GM23338 (cell line): ENCODE results near the gene TTC38. TPM values are rescaled to one million over a fixed set of nuclear protein-coding genes. Genes with fewer than 3 reads are reported as not detected.

Experiments used
- ATAC-seq: fragments of 200-7000 bp; cut with Tn5 transposase; 3 replicates; pipeline ENCODE4 v1.9.1; 2020
- DNase-seq: peaks from one replicate; pipeline ENCODE4 v3.0.0-alpha.2; 2015; ENCODE audit warnings: low spot score
- H2AFZ ChIP-seq: fragments of 200-600 bp; sonication (generic); 2 replicates; pipeline ENCODE4 v1.8.0; 2016; ENCODE audit warnings: antibody characterized with exemption, mild to moderate bottlenecking, moderate library complexity
- H3F3A ChIP-seq: fragments of 200-600 bp; sonication (generic); replicated peaks from 2 replicates; pipeline ENCODE4 v1.8.0; 2017; ENCODE audit warnings: antibody characterized with exemption, mixed run types, low read depth
- H3K27ac ChIP-seq: fragments of 200-600 bp; sonication (generic); 2 replicates; pipeline ENCODE4 v1.6.1; 2016; ENCODE audit warnings: low read depth
- H3K27me3 ChIP-seq: fragments of 200-600 bp; sonication (generic); 2 replicates; pipeline ENCODE4 v1.8.0; 2016; ENCODE audit warnings: mild to moderate bottlenecking, mixed run types, moderate library complexity; ENCODE audit not compliant: insufficient read depth
- H3K36me3 ChIP-seq: fragments of 200-600 bp; sonication (generic); 2 replicates; pipeline ENCODE4 v1.8.0; 2016; ENCODE audit warnings: mild to moderate bottlenecking; ENCODE audit not compliant: insufficient read depth
- H3K4me1 ChIP-seq: fragments of 200-600 bp; sonication (generic); 2 replicates; pipeline ENCODE4 v1.8.0; 2016; ENCODE audit warnings: mild to moderate bottlenecking, moderate library complexity; ENCODE audit not compliant: insufficient read depth
- H3K4me2 ChIP-seq: fragments of 200-600 bp; sonication (generic); 2 replicates; pipeline ENCODE4 v1.7.1; 2017; ENCODE audit warnings: mixed run types
- H3K4me3 ChIP-seq: fragments of 200-600 bp; sonication (generic); 2 replicates; pipeline ENCODE4 v1.6.1; 2016; ENCODE audit warnings: mixed run types
- H3K79me2 ChIP-seq: fragments of 200-600 bp; sonication (generic); replicated peaks from 2 replicates; pipeline ENCODE4 v1.8.0; 2017; ENCODE audit warnings: mild to moderate bottlenecking; ENCODE audit not compliant: insufficient read depth
- H3K9me2 ChIP-seq: fragments of 200-600 bp; sonication (generic); 2 replicates; pipeline ENCODE4 v1.8.0; 2017; ENCODE audit not compliant: insufficient read depth
- H4K20me1 ChIP-seq: fragments of 200-600 bp; sonication (generic); replicated peaks from 2 replicates; pipeline ENCODE4 v1.8.0; 2017; ENCODE audit warnings: mild to moderate bottlenecking; ENCODE audit not compliant: insufficient read depth
- H3K27ac Mint-ChIP-seq: 2 replicates; pipeline ENCODE4 v1.8.0; 2020; ENCODE audit warnings: inconsistent platforms, mild to moderate bottlenecking, moderate library complexity, mixed read lengths
- H3K27me3 Mint-ChIP-seq: 3 replicates; pipeline ENCODE4 v1.8.0; 2022; ENCODE audit warnings: low read depth, mild to moderate bottlenecking, moderate library complexity, mixed read lengths, inconsistent platforms; ENCODE audit not compliant: insufficient read depth, poor library complexity
- H3K36me3 Mint-ChIP-seq: 3 replicates; pipeline ENCODE4 v1.8.0; 2021; ENCODE audit warnings: low read depth, mild to moderate bottlenecking, inconsistent platforms, moderate library complexity, mixed read lengths
- H3K4me1 Mint-ChIP-seq: 3 replicates; pipeline ENCODE4 v1.8.0; 2020; ENCODE audit warnings: mild to moderate bottlenecking, inconsistent platforms, mixed read lengths
- H3K4me3 Mint-ChIP-seq: 3 replicates; pipeline ENCODE4 v1.8.0; 2021; ENCODE audit warnings: moderate library complexity, mild to moderate bottlenecking, inconsistent platforms, mixed read lengths
- H3K9me3 Mint-ChIP-seq: 3 replicates; pipeline ENCODE4 v1.8.0; 2020; ENCODE audit warnings: moderate library complexity, mild to moderate bottlenecking, inconsistent platforms, mixed read lengths
- ETS1 ChIP-seq: IDR thresholded peaks from 2 replicates; pipeline ENCODE4 v1.6.1; 2016; ENCODE audit warnings: antibody characterized with exemption
- EZH2phosphoT487 ChIP-seq: fragments of 200-600 bp; sonication (generic); IDR thresholded peaks from one replicate; pipeline ENCODE4 v1.8.1; 2018; ENCODE audit warnings: antibody characterized with exemption; ENCODE audit not compliant: unreplicated experiment
- NANOG ChIP-seq: IDR thresholded peaks from 2 replicates; pipeline ENCODE4 v1.6.1; 2016; ENCODE audit warnings: antibody characterized with exemption, borderline replicate concordance
- POLR2AphosphoS5 ChIP-seq: IDR thresholded peaks from 2 replicates; pipeline ENCODE4 v1.6.1; 2016; ENCODE audit warnings: antibody characterized with exemption, low read depth
- REST ChIP-seq: IDR thresholded peaks from one replicate; pipeline ENCODE4 v1.6.1; 2018; ENCODE audit warnings: antibody characterized with exemption; ENCODE audit not compliant: unreplicated experiment
- STAT1 ChIP-seq: IDR thresholded peaks from one replicate; pipeline ENCODE4 v1.6.1; 2016; ENCODE audit warnings: antibody characterized with exemption; ENCODE audit not compliant: unreplicated experiment
- ZNF114 ChIP-seq: fragments of 250-450 bp; sonication (Bioruptor Pico); IDR thresholded peaks from 2 replicates; pipeline ENCODE4 v1.5.0; 2020; ENCODE audit warnings: mild to moderate bottlenecking, moderate library complexity
- ZNF331 ChIP-seq: fragments of 250-450 bp; sonication (Bioruptor Pico); IDR thresholded peaks from 2 replicates; pipeline ENCODE4 v1.5.0; 2020; ENCODE audit warnings: low read depth, mild to moderate bottlenecking, moderate library complexity
- ZNF462 ChIP-seq: fragments of 250-450 bp; sonication (Bioruptor Pico); IDR thresholded peaks from 2 replicates; pipeline ENCODE4 v1.5.0; 2020; ENCODE audit warnings: mild to moderate bottlenecking, moderate library complexity
- polyA plus RNA-seq: library from polyadenylated mRNA; unstranded; fragments of >200 nt; fragmentation: Nextera tagmentation; extraction: Ambion mirVana; gene quantifications from 2 replicates; pipeline ENCODE4 v1.2.1, GENCODE V29; 2016
- total RNA-seq: library from RNA; depleted of rRNA; stranded (reverse); fragments of >200 nt; shearing (Covaris generic); gene quantifications from 2 replicates; pipeline ENCODE4 v1.2.3, GENCODE V29; 2014

Gene TTC38
- total and polyA plus RNA-seq, 2 experiments from 2014 or later = 11.8 to 46.6 TPM

GRCh38 chr22:46335201-46336118 is 67.7 kb downstream of the TTC38 start, which contains the start of gene TRMU (continued):
- TF ChIP-seq POLR2AphosphoS5 (peak; percentile 76), ZNF331 (CRISPR knock-in tag) (no peak), ZNF114 (CRISPR knock-in tag) (no peak), ETS1 (peak; percentile 76), EZH2phosphoT487 (no peak), NANOG (no peak)

- peaks cover 23% of the 10 kb centered on the region; the same call in 1 of the 2 replicates for H3K36me3 ChIP-seq
- H3K27me3 ChIP-seq = no peaks in the 10 kb centered on the region
- H3K4me1 ChIP-seq = peaks cover 4% of the 10 kb centered on the region
- peak overlapping the region; percentile 91 for H3K4me2 ChIP-seq
- DNase-seq (peak; percentile 41), ATAC-seq (peak; percentile 7; the same call in 2 of the 3 replicates)
- Mint-ChIP-seq H3K27me3 (peaks cover 13% of the 10 kb centered on the region), H3K9me3 (no peaks in the 10 kb centered on the region), H3K27ac (peak overlapping the region; percentile 91), H3K4me3 (peak overlapping the region; percentile 97), H3K36me3 (peaks cover 50% of the 10 kb centered on the region), H3K4me1 (peaks cover 17% of the 10 kb centered on the region)
- peaks cover 42% of the 10 kb centered on the region for H3K79me2 ChIP-seq
- peak overlapping the region; percentile 91 for H3K4me3 ChIP-seq
- no peak overlapping the region; the same call in 1 of the 2 replicates for H3K27ac ChIP-seq
- no peaks in the 10 kb centered on the region for H3F3A ChIP-seq
- no peaks in the 10 kb centered on the region for H3K9me2 ChIP-seq
- peaks cover 16% of the 10 kb centered on the region for H4K20me1 ChIP-seq
- H2AFZ ChIP-seq = peak overlapping the region; percentile 84; the same call in 1 of the 2 replicates
- TF ChIP-seq ZNF462 (CRISPR knock-in tag) (no peak), REST (no peak), ZNF114 (CRISPR knock-in tag) (no peak), ZNF331 (CRISPR knock-in tag) (no peak), STAT1 (no peak), NANOG (no peak)
Measured at GRCh38 chr22:46336119-46337078, 68.6 kb downstream of the TTC38 start.
